Thyroid gland (tissue), 4 donors: ENCODE data around the gene TNS3. TPM values are rescaled to one million over a fixed set of nuclear protein-coding genes. Genes with fewer than 3 reads are reported as not detected.
A peak's percentile ranks its signal among the peaks of the same experiment; 100 is the strongest.

Experiments
- DNase-seq, 2 donors: peaks; one replicate each; pipeline ENCODE4 v3.0.0-alpha.2; 2019
- H3K27ac ChIP-seq, 3 donors: fragments of 200-600 bp; sonication (generic); 1 replicate in 2 of 3; 2 replicates in 1 of 3; pipeline ENCODE4 v1.5.1; 2016 to 2019; ENCODE audit warnings: mild to moderate bottlenecking in 1 of 3, moderate library complexity in 1 of 3
- H3K27me3 ChIP-seq: fragments of 200-600 bp; sonication (generic); one replicate; pipeline ENCODE4 v1.5.1; 2019
- H3K36me3 ChIP-seq, 2 donors: fragments of 200-600 bp; sonication (generic); one replicate each; pipeline ENCODE4 v1.5.1; 2016 to 2019
- H3K4me1 ChIP-seq, 2 donors: fragments of 200-600 bp; sonication (generic); one replicate each; pipeline ENCODE4 v1.5.1; 2017 to 2019
- H3K4me3 ChIP-seq, 3 donors: fragments of 200-600 bp; sonication (generic); replicated peaks in 1 of 3; 1 replicate in 2 of 3; 2 replicates in 1 of 3; pipeline ENCODE4 v1.5.1; 2016; ENCODE audit warnings: mild to moderate bottlenecking in 1 of 3
- H3K9me3 ChIP-seq: fragments of 200-600 bp; sonication (generic); one replicate; pipeline ENCODE4 v1.5.1; 2017
- POLR2A ChIP-seq, 2 donors: fragments of 450-650 bp; IDR thresholded peaks; one replicate each; pipeline ENCODE4 v1.6.1; 2017; ENCODE audit warnings: antibody characterized with exemption in 2 of 2, mild to moderate bottlenecking in 2 of 2, moderate library complexity in 1 of 2
- WGBS, 2 donors: methylation state at CpG; one replicate each; pipeline ENCODE4 v1.1.5; 2017; 5-methylcytosine and 5-hydroxymethylcytosine counted together
- intact Hi-C: fragments of 100-400 bp; cut with DNase I; formaldehyde crosslinking; loops from one replicate; pipeline ENCODE4 v1.15.1; 2023
- total RNA-seq, 4 donors: library from RNA; depleted of rRNA; stranded (reverse); fragments of >200 nt; gene quantifications; one replicate each; pipeline ENCODE4 v1.2.3, GENCODE V29; 2016
- TF ChIP-seq, protein P1 (sequence below), 6 experiments: fragments of 200-600 bp in 3 of 6; fragments of 450-650 bp in 3 of 6; sonication (generic) in 3 of 6; IDR thresholded peaks; one replicate each; pipeline ENCODE4 v1.5.1; 2016 to 2019; ENCODE audit warnings: antibody characterized with exemption in 6 of 6, mild to moderate bottlenecking in 2 of 6, inconsistent platforms in 1 of 6, moderate library complexity in 1 of 6

The TNS3 gene
- total RNA-seq, 4 donors from 2014 or later, result 65.8 to 93.0 (median 80.7) TPM

DNA sequence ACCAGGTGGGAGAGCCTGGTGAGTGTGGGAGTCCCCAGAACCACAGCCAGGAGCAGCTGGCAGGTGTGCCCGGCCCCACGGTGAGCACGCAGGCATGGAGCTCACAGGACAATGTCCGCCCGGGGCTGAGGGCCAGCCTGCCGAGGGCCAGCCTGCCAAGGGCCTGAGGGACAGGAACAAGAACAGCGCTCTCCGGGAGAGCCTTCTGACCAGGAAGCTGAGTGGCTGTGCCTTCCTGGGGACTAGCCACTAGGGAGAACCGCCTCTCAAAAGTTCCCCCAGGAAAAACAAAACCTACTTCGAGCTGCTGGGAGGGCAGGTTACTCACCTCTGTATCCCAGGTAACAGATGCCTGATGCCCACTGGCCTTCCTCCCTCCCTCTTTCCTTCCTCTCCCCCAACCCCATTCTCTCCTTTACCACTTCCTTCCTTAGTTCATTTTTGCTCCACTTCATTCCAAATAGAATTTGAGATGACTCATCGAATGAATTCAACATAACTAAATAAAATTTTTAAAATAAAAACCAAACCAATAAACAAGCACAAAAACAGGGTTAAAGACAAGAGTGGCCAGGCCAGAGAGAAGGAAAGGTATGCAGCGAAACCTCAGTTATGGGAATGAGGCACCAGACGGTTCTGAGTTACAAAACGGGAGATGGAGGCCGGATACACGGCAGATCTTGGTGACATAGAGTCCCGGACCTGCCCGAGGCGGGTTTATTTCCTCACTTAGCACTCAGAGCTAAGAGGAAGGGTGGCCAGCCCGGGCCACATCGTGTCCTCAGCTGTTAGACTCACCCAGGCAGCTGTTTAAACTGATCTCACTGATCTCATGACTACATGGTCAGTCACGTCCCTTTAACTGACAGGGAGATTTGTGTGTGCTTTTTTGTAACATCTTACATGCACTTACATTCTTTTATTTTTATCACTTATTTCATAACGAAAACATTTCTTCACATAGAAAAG lies 128.5 kb downstream of the TNS3 start:
- peak overlapping the region; percentile 78 to 85 (median 81) for H3K27ac ChIP-seq
- no peaks in the 10 kb centered on the region for H3K36me3 ChIP-seq
- TF ChIP-seq, protein P1, sequence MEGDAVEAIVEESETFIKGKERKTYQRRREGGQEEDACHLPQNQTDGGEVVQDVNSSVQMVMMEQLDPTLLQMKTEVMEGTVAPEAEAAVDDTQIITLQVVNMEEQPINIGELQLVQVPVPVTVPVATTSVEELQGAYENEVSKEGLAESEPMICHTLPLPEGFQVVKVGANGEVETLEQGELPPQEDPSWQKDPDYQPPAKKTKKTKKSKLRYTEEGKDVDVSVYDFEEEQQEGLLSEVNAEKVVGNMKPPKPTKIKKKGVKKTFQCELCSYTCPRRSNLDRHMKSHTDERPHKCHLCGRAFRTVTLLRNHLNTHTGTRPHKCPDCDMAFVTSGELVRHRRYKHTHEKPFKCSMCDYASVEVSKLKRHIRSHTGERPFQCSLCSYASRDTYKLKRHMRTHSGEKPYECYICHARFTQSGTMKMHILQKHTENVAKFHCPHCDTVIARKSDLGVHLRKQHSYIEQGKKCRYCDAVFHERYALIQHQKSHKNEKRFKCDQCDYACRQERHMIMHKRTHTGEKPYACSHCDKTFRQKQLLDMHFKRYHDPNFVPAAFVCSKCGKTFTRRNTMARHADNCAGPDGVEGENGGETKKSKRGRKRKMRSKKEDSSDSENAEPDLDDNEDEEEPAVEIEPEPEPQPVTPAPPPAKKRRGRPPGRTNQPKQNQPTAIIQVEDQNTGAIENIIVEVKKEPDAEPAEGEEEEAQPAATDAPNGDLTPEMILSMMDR (IDR thresholded peaks at IDR 0.05), result peak in 1 of 6 experiments; percentile 28
- peak; percentile 18 to 65 for TF ChIP-seq POLR2A (IDR thresholded peaks at IDR 0.05)
- no peaks in the 10 kb centered on the region for H3K9me3 ChIP-seq
- H3K4me3 ChIP-seq, result no peak overlapping the region
- WGBS, 2 donors, result 49 to 58% methylated on average over 22 to 23 of the region's 23 CpGs
- intact Hi-C loops, result no loop called here
- peaks cover 34 to 57% of the 10 kb centered on the region in 2 donors for H3K4me1 ChIP-seq
- peak; percentile 87 to 89 for DNase-seq
- H3K27me3 ChIP-seq, result no peaks in the 10 kb centered on the region

DNA sequence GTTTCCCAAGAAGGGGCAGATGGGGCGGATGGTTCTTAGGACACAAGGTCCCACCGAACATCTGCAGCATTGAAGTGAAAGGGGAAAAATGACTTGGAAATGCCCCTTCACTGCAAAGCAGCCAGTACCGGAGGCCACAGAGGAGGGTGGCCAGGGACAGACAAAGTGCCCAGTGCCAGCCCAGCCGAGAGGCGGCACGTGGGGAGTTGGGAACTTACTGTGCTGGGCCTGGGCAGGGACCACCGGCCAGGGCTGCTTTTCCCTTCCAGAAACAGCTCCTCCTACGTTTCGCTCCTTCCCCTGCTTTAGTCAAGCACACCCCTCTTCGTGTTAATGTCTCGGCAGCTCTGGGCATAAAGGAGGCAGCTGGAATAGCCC lies 129.2 kb downstream of the TNS3 start:
- TF ChIP-seq, protein P1 (IDR thresholded peaks at IDR 0.05), result no peak
- TF ChIP-seq POLR2A (IDR thresholded peaks at IDR 0.05), result no peak
- peaks cover 27 to 50% of the 10 kb centered on the region in 2 donors for H3K4me1 ChIP-seq
- DNase-seq, result peak; percentile 22 to 34
- peak overlapping the region; percentile 78 to 85 (median 81) for H3K27ac ChIP-seq
- no peak overlapping the region for H3K4me3 ChIP-seq
- H3K27me3 ChIP-seq, result no peaks in the 10 kb centered on the region
- no peaks in the 10 kb centered on the region for H3K9me3 ChIP-seq
- WGBS, 2 donors, result 79 to 91% methylated on average over 11 of the region's 11 CpGs
- intact Hi-C loops, result no loop called here
- no peaks in the 10 kb centered on the region for H3K36me3 ChIP-seq

DNA sequence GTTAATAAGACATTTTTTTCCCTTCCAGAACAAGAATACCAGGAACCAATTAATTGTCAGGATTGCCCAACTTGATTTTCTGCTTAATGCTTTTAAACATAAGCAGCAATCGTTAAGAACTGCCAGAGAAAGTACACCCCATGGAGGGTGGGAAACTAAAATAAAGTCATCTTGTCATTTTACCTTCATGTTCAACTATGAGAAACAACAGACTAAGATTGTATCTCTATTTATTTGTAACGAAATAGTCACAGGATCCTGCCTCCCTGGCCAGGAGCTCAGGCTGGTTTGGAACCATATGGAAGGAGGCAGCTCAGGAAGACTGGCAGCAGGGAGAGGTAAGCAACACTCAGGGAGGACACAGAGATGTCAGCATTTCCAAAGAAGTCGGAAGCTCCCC lies 129.6 kb downstream of the TNS3 start:
- H3K36me3 ChIP-seq, result no peaks in the 10 kb centered on the region
- no peaks in the 10 kb centered on the region for H3K9me3 ChIP-seq
- H3K4me1 ChIP-seq, result peaks cover 26 to 47% of the 10 kb centered on the region in 2 donors
- H3K27ac ChIP-seq, result peak overlapping the region; percentile 78 to 85 (median 81)
- DNase-seq, result no peak
- TF ChIP-seq, protein P1 (IDR thresholded peaks at IDR 0.05), result no peak
- TF ChIP-seq POLR2A (IDR thresholded peaks at IDR 0.05), result no peak
- WGBS, 2 donors, result 73 to 90% methylated on average over 3 of the region's 3 CpGs
- no peaks in the 10 kb centered on the region for H3K27me3 ChIP-seq
- H3K4me3 ChIP-seq, result no peak overlapping the region
- intact Hi-C loops, result no loop called here

DNA sequence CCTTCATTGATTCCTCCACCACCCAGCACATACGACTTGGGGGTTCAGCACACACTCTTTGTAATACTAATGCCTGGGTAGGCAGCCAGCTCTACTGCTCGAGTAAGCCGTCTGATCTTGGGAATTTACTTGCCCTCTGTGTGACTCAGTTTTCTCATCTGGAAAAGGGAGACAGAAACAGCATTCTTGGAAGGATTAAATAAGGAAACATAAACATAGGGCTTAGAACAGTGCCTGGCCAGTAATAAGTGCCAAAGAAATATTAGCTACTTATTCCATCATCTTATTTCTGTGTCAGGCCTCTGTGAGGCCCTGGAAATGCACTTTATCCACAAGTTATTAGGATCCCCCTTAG lies 130.1 kb downstream of the TNS3 start:
- peak overlapping the region; percentile 78 to 85 (median 81) for H3K27ac ChIP-seq
- H3K9me3 ChIP-seq, result no peaks in the 10 kb centered on the region
- H3K36me3 ChIP-seq, result no peaks in the 10 kb centered on the region
- H3K4me3 ChIP-seq, result no peak overlapping the region
- H3K4me1 ChIP-seq, result peaks cover 26 to 50% of the 10 kb centered on the region in 2 donors
- DNase-seq, result peak in 1 of 2 donors; percentile 27
- TF ChIP-seq, protein P1 (IDR thresholded peaks at IDR 0.05), result no peak
- TF ChIP-seq POLR2A (IDR thresholded peaks at IDR 0.05), result no peak
- WGBS, 2 donors, result 29 to 34% methylated on average over 3 of the region's 3 CpGs
- no peaks in the 10 kb centered on the region for H3K27me3 ChIP-seq
- intact Hi-C loops, result no loop called here
